Neural progenitor cell (in vitro differentiated cells): Measurements from ENCODE around the gene ELMOD2. TPM values are rescaled to one million over a fixed set of nuclear protein-coding genes. Genes with fewer than 3 reads are reported as not detected.

Experiments
- DNase-seq: peaks from one replicate; pipeline ENCODE4 v3.0.0-alpha.2; 2016; ENCODE audit warnings: low spot score
- H2AFZ ChIP-seq: fragments of 200-600 bp; sonication (generic); replicated peaks from 2 replicates; pipeline ENCODE4 v1.6.1; 2016; ENCODE audit warnings: antibody characterized with exemption
- H3F3A ChIP-seq: fragments of 200-600 bp; sonication (generic); 2 replicates; pipeline ENCODE4 v1.6.1; 2016; ENCODE audit warnings: antibody characterized with exemption, low read depth
- H3K27ac ChIP-seq: fragments of 200-600 bp; sonication (generic); 2 replicates; pipeline ENCODE4 v1.5.1; 2016; ENCODE audit warnings: mild to moderate bottlenecking
- H3K27me3 ChIP-seq: fragments of 200-600 bp; sonication (generic); 2 replicates; pipeline ENCODE4 v1.6.1; 2016; ENCODE audit warnings: mild to moderate bottlenecking, moderate library complexity
- H3K36me3 ChIP-seq: fragments of 200-600 bp; sonication (generic); 2 replicates; pipeline ENCODE4 v1.5.1; 2016
- H3K4me1 ChIP-seq: fragments of 200-600 bp; sonication (generic); 2 replicates; pipeline ENCODE4 v1.6.1; 2016; ENCODE audit warnings: mixed run types
- H3K4me2 ChIP-seq: fragments of 200-600 bp; sonication (generic); 2 replicates; pipeline ENCODE4 v1.6.1; 2016
- H3K4me3 ChIP-seq: fragments of 200-600 bp; sonication (generic); 2 replicates; pipeline ENCODE4 v1.5.1; 2016
- H3K79me2 ChIP-seq: fragments of 200-600 bp; sonication (generic); 2 replicates; pipeline ENCODE4 v1.6.1; 2016; ENCODE audit warnings: low read depth
- H3K9ac ChIP-seq: fragments of 200-600 bp; sonication (generic); 2 replicates; pipeline ENCODE4 v1.6.1; 2016
- H3K9me3 ChIP-seq: fragments of 200-600 bp; sonication (generic); 2 replicates; pipeline ENCODE4 v1.5.1; 2016; ENCODE audit warnings: low read depth
- H4K20me1 ChIP-seq: fragments of 200-600 bp; sonication (generic); 2 replicates; pipeline ENCODE4 v1.6.1; 2016; ENCODE audit warnings: low read depth
- H3K27ac Mint-ChIP-seq: 3 replicates; pipeline ENCODE4 v1.8.0; 2021; ENCODE audit warnings: mixed read lengths
- H3K27me3 Mint-ChIP-seq: 2 replicates; pipeline ENCODE4 v1.8.0; 2022; ENCODE audit warnings: low read depth, mild to moderate bottlenecking, inconsistent platforms, moderate library complexity, mixed read lengths; ENCODE audit not compliant: insufficient read depth
- H3K36me3 Mint-ChIP-seq: 3 replicates; pipeline ENCODE4 v1.8.0; 2021; ENCODE audit warnings: mixed read lengths
- H3K4me1 Mint-ChIP-seq: 3 replicates; pipeline ENCODE4 v1.8.0; 2021; ENCODE audit warnings: mixed read lengths
- H3K4me3 Mint-ChIP-seq: 3 replicates; pipeline ENCODE4 v1.8.0; 2021; ENCODE audit warnings: mild to moderate bottlenecking, moderate library complexity, mixed read lengths
- H3K9me3 Mint-ChIP-seq: 3 replicates; pipeline ENCODE4 v1.8.0; 2020; ENCODE audit warnings: mixed read lengths
- CTCF ChIP-seq: fragments of 200-600 bp; sonication (generic); IDR thresholded peaks from 2 replicates; pipeline ENCODE4 v1.5.1; 2017; ENCODE audit warnings: antibody characterized with exemption, mild to moderate bottlenecking
- EZH2 ChIP-seq: fragments of 200-600 bp; sonication (generic); IDR thresholded peaks from 2 replicates; pipeline ENCODE4 v1.6.1; 2017; ENCODE audit warnings: antibody characterized with exemption, mild to moderate bottlenecking, moderate library complexity
- EZH2phosphoT487 ChIP-seq: fragments of 200-600 bp; sonication (generic); IDR thresholded peaks from 2 replicates; pipeline ENCODE4 v1.6.1; 2017; ENCODE audit warnings: antibody characterized with exemption
- small RNA-seq: library from RNA; depleted of rRNA; stranded (forward); fragments of <200 nt; gene quantifications from one replicate; pipeline ENCODE3, GENCODE V24; 2015
- total RNA-seq: library from RNA; depleted of rRNA; stranded (reverse); fragments of >200 nt; gene quantifications from 2 replicates; pipeline ENCODE4 v1.2.3, GENCODE V29; 2015; ENCODE audit warnings: low replicate concordance

ELMOD2 gene
- total RNA-seq, 1 donor from 2014 or later = 128 TPM

- Mint-ChIP-seq H3K27ac (peak overlapping the region; percentile 39), H3K4me1 (peaks cover 29% of the 10 kb centered on the region), H3K27me3 (peaks cover 5% of the 10 kb centered on the region), H3K4me3 (no peak overlapping the region), H3K9me3 (peaks cover 2% of the 10 kb centered on the region), H3K36me3 (no peaks in the 10 kb centered on the region)
- Histone ChIP-seq H3K9ac (no peak overlapping the region), H3K4me1 (peaks cover 15% of the 10 kb centered on the region), H3K4me3 (no peak overlapping the region), H3K4me2 (no peak overlapping the region), H2AFZ (no peak overlapping the region), H4K20me1 (no peaks in the 10 kb centered on the region), H3K9me3 (no peaks in the 10 kb centered on the region), H3K36me3 (no peaks in the 10 kb centered on the region), H3F3A (no peaks in the 10 kb centered on the region), H3K27ac (no peak overlapping the region), H3K27me3 (no peaks in the 10 kb centered on the region), H3K79me2 (no peaks in the 10 kb centered on the region)
- no peak for TF ChIP-seq EZH2phosphoT487
- no peak for TF ChIP-seq EZH2
- TF ChIP-seq CTCF = no peak
- DNase-seq = no peak
Observed at GRCh38 chr4:140600408-140600807, 76.4 kb downstream of the ELMOD2 start.

GRCh38 chr4:140602714-140603113 lies 78.7 kb downstream of the ELMOD2 start:
- Mint-ChIP-seq H3K27me3 (peaks cover 5% of the 10 kb centered on the region), H3K36me3 (peaks cover 2% of the 10 kb centered on the region), H3K27ac (peak overlapping the region; percentile 38), H3K4me3 (peak overlapping the region; percentile 2), H3K4me1 (peaks cover 30% of the 10 kb centered on the region), H3K9me3 (peaks cover 2% of the 10 kb centered on the region)
- TF ChIP-seq EZH2 (no peak), CTCF (no peak), EZH2phosphoT487 (no peak)
- no peaks in the 10 kb centered on the region for H3F3A ChIP-seq
- no peaks in the 10 kb centered on the region for H4K20me1 ChIP-seq
- H3K9me3 ChIP-seq = no peaks in the 10 kb centered on the region
- peak; percentile 32 for DNase-seq
- no peak overlapping the region for H2AFZ ChIP-seq
- H3K36me3 ChIP-seq = no peaks in the 10 kb centered on the region
- no peaks in the 10 kb centered on the region for H3K27me3 ChIP-seq
- H3K4me3 ChIP-seq = no peak overlapping the region
- H3K27ac ChIP-seq = no peak overlapping the region
- peaks cover 15% of the 10 kb centered on the region for H3K4me1 ChIP-seq
- H3K9ac ChIP-seq = no peak overlapping the region
- peak overlapping the region; percentile 45 for H3K4me2 ChIP-seq
- no peaks in the 10 kb centered on the region for H3K79me2 ChIP-seq

- H3K4me3 Mint-ChIP-seq = no peak overlapping the region
- H3K4me1 Mint-ChIP-seq = peaks cover 33% of the 10 kb centered on the region
- H3K9me3 ChIP-seq = no peaks in the 10 kb centered on the region
- H3K27ac ChIP-seq = no peak overlapping the region
- no peak overlapping the region for H3K9ac ChIP-seq
- peak overlapping the region; percentile 94 for H3K27ac Mint-ChIP-seq
- no peaks in the 10 kb centered on the region for H4K20me1 ChIP-seq
- H3K4me3 ChIP-seq = no peak overlapping the region
- peaks cover 2% of the 10 kb centered on the region for H3K9me3 Mint-ChIP-seq
- peaks cover 2% of the 10 kb centered on the region for H3K36me3 Mint-ChIP-seq
- no peaks in the 10 kb centered on the region for H3K27me3 ChIP-seq
- H3K27me3 Mint-ChIP-seq = peaks cover 5% of the 10 kb centered on the region
- no peak for DNase-seq
- H2AFZ ChIP-seq = no peak overlapping the region
- peaks cover 15% of the 10 kb centered on the region for H3K4me1 ChIP-seq
- no peak for TF ChIP-seq EZH2phosphoT487
- no peak for TF ChIP-seq EZH2
- TF ChIP-seq CTCF = no peak
- no peaks in the 10 kb centered on the region for H3K79me2 ChIP-seq
- no peaks in the 10 kb centered on the region for H3K36me3 ChIP-seq
- no peaks in the 10 kb centered on the region for H3F3A ChIP-seq
- H3K4me2 ChIP-seq = peak overlapping the region; percentile 45
Observed at GRCh38 chr4:140603286-140603685, 79.3 kb downstream of the ELMOD2 start.

Small RNA genes within 50 kb of the gene (small RNA-seq; reads per million reads assigned to genes)
- not detected for gene AC108019.1
- gene RN7SL152P = not detected

Other genes with a start within 250 kb of the ELMOD2 start
- 94.6 and 170 TPM in 2 replicates for gene SCOC, start 150.5 kb upstream of the ELMOD2 start, total RNA-seq
- 22.7 and 37.8 TPM in 2 replicates for gene CLGN, start 96.5 kb upstream of the ELMOD2 start, total RNA-seq
- not detected in 2 replicates for gene MGAT4D, start 25.9 kb upstream of the ELMOD2 start, total RNA-seq
- gene UCP1, start 44.8 kb downstream of the ELMOD2 start, total RNA-seq = 0.28 TPM in 1 of 2 replicates, not detected in the other
- gene TBC1D9, start 232.2 kb downstream of the ELMOD2 start, total RNA-seq = 8.8 and 11.3 TPM in 2 replicates